ENCODE results near the gene PCDHA10. TPM values are rescaled to one million over a fixed set of nuclear protein-coding genes. Genes with fewer than 3 reads are reported as not detected.

The PCDHA10 gene, protein sequence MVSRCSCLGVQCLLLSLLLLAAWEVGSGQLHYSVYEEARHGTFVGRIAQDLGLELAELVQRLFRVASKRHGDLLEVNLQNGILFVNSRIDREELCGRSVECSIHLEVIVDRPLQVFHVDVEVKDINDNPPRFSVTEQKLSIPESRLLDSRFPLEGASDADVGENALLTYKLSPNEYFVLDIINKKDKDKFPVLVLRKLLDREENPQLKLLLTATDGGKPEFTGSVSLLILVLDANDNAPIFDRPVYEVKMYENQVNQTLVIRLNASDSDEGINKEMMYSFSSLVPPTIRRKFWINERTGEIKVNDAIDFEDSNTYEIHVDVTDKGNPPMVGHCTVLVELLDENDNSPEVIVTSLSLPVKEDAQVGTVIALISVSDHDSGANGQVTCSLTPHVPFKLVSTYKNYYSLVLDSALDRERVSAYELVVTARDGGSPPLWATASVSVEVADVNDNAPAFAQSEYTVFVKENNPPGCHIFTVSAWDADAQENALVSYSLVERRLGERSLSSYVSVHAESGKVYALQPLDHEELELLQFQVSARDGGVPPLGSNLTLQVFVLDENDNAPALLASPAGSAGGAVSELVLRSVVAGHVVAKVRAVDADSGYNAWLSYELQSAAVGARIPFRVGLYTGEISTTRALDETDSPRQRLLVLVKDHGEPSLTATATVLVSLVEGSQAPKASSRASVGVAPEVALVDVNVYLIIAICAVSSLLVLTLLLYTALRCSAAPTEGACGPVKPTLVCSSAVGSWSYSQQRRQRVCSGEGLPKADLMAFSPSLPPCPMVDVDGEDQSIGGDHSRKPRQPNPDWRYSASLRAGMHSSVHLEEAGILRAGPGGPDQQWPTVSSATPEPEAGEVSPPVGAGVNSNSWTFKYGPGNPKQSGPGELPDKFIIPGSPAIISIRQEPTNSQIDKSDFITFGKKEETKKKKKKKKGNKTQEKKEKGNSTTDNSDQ
- total RNA-seq (2016; rRNA removed; fragmentation: Illumina TruSeq; extraction: Trizol) = 0.02 TPM in 1 of 2 replicates, not detected in the other
- total RNA-seq (2016; cell fraction: cytosol; rRNA removed; fragmentation: Illumina TruSeq; extraction: Trizol; ENCODE audit: low read depth) = not detected in 2 replicates
- 0.02 and 0.06 TPM in 2 replicates for total RNA-seq (2016; cell fraction: insoluble cytoplasmic fraction; rRNA removed; fragmentation: Illumina TruSeq; extraction: Trizol)
- not detected in 2 replicates for total RNA-seq (2016; cell fraction: membrane; rRNA removed; fragmentation: Illumina TruSeq; extraction: Trizol)
- total RNA-seq (2016; cell fraction: nucleus; rRNA removed; fragmentation: Illumina TruSeq; extraction: Trizol) = 0.09 and 0.22 TPM in 2 replicates
- 0.01 and 0.03 TPM in 2 replicates for polyA plus RNA-seq (2011; rRNA removed)
- polyA plus RNA-seq (2011; cell fraction: cytosol; rRNA removed) = under 0.01 TPM in 1 of 2 replicates, not detected in the other
- polyA plus RNA-seq (2011; cell fraction: nucleus; rRNA removed) = 0.03 and 0.07 TPM in 2 replicates
- polyA plus RNA-seq (2012) = 0.01 TPM in 1 of 2 replicates, not detected in the other
- not detected in 2 replicates for polyA plus RNA-seq (2016; cell fraction: cytosol; fragmentation: Illumina TruSeq; extraction: Trizol; ENCODE audit: low read depth)
- polyA plus RNA-seq (2016; cell fraction: insoluble cytoplasmic fraction; fragmentation: Illumina TruSeq; extraction: Trizol; ENCODE audit: low read depth) = not detected in 2 replicates
- polyA plus RNA-seq (2016; cell fraction: membrane; fragmentation: Illumina TruSeq; extraction: Trizol; ENCODE audit: low read depth) = not detected in 2 replicates
- polyA plus RNA-seq (2016; cell fraction: nucleus; fragmentation: Illumina TruSeq; extraction: Trizol; ENCODE audit: insufficient read depth, low read depth) = 0.19 and 0.25 TPM in 2 replicates
- 0.08 TPM in 1 of 2 replicates, not detected in the other for polyA minus RNA-seq (2011; rRNA and poly(A)+ RNA removed; ENCODE audit: low replicate concordance)
- not detected in 2 replicates for polyA minus RNA-seq (2011; cell fraction: cytosol; rRNA and poly(A)+ RNA removed)
- 0.25 and 0.26 TPM in 2 replicates for polyA minus RNA-seq (2011; cell fraction: nucleus; rRNA and poly(A)+ RNA removed)
- Bru-seq, nascent RNA = percentile 15 among the genes with signal in this experiment
- percentile 28 among the genes with signal in this experiment for BruChase-seq, experiment 1, labeled RNA remaining after a 6-hour chase
- BruChase-seq, experiment 2, labeled RNA remaining after a 2-hour chase = percentile 25 among the genes with signal in this experiment
- long read RNA-seq, experiment 1 = 0 reads
- long read RNA-seq, experiment 2 = 0 reads

DNA sequence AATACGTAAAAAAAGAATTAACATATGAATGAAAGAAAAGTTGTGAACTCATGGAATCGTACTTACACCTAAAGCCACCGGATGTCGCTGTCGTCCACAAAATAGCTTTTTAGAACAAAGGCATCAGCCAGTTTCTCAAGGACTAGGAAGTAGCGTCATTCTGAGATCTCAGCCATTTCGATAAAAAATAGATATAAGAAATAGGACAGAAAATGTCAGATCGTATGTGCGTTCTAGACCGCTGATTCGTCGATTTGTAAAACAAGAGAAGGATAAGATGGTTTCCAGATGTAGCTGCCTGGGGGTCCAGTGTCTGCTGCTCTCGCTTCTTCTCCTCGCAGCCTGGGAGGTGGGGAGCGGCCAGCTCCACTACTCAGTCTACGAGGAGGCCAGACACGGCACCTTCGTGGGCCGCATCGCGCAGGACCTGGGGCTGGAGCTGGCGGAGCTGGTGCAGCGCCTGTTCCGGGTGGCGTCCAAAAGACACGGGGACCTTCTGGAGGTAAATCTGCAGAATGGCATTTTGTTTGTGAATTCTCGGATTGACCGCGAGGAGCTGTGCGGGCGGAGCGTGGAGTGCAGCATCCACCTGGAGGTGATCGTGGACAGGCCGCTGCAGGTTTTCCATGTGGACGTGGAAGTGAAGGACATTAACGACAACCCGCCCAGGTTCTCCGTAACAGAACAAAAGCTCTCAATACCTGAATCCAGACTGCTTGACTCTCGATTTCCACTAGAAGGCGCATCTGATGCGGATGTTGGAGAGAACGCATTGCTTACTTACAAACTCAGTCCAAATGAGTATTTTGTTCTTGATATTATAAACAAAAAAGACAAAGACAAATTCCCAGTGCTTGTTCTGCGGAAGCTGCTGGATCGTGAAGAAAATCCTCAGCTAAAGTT is at the start of gene PCDHA10:
Gene PCDHA10, plus strand, starts transcription at position 126 of the 903 bp plus-strand sequence. Its CDS starts 152 bp downstream, at position 278.
- ATAC-seq (no peak), FAIRE-seq (no peak), DNase-seq (ENCODE audit: low spot score) (peak; percentile 6)
- ChIA-PET CTCF (ENCODE audit: low intra/inter-chr PET ratio, low total read pairs) (interaction anchor here (1.1 kb wide), 1 partner anchor 185 kb away, joined by 4 read pairs; no protein-coding TSS in a partner anchor), POLR2A (no interaction called here)
- H3K79me2 ChIP-seq (ENCODE audit: insufficient read depth, low read length) = no peaks in the 10 kb centered on the region
- 68% methylated on average over 43 of the region's 44 CpGs for WGBS (ENCODE audit: low lambda C conversion rate)
- no peaks in the 10 kb centered on the region for H4K20me1 ChIP-seq (ENCODE audit: insufficient read depth, low read length)
- H3K9ac ChIP-seq (ENCODE audit: insufficient read depth, low read depth, low read length) = no peak within 1 kb of the TSS
- H3K4me2 ChIP-seq (ENCODE audit: low read depth, low read length) = no peak within 1 kb of the TSS
- no TSS peak for BruUV-seq (replicated peaks)
- TF ChIP-seq STAG1 (CRISPR knock-in tag; IDR thresholded peaks at IDR 0.05) (peak; percentile 46), MAFK (conservative IDR thresholded peaks at IDR 0.05 in 1 of 2, IDR thresholded peaks at IDR 0.05 in 1 of 2; ENCODE audit: low read length in 2 of 2) (peak in 1 of 2 experiments; percentile 31; a peak in 2 of 4 replicates), ZFP1 (CRISPR knock-in tag; IDR thresholded peaks at IDR 0.05) (no peak)
- TF ChIP-seq, protein P1, sequence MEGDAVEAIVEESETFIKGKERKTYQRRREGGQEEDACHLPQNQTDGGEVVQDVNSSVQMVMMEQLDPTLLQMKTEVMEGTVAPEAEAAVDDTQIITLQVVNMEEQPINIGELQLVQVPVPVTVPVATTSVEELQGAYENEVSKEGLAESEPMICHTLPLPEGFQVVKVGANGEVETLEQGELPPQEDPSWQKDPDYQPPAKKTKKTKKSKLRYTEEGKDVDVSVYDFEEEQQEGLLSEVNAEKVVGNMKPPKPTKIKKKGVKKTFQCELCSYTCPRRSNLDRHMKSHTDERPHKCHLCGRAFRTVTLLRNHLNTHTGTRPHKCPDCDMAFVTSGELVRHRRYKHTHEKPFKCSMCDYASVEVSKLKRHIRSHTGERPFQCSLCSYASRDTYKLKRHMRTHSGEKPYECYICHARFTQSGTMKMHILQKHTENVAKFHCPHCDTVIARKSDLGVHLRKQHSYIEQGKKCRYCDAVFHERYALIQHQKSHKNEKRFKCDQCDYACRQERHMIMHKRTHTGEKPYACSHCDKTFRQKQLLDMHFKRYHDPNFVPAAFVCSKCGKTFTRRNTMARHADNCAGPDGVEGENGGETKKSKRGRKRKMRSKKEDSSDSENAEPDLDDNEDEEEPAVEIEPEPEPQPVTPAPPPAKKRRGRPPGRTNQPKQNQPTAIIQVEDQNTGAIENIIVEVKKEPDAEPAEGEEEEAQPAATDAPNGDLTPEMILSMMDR (CRISPR knock-in tag; IDR thresholded peaks at IDR 0.05) = peak; percentile 55
- H3K27me3 ChIP-seq (ENCODE audit: control insufficient read depth in 1 of 2, insufficient read depth in 2 of 2, low read length in 2 of 2) = no peaks in the 10 kb centered on the region
- H2AFZ ChIP-seq (ENCODE audit: low read length) = no peak within 1 kb of the TSS
- no peaks in the 10 kb centered on the region for H3K4me1 ChIP-seq (ENCODE audit: insufficient read depth, low read length)
- in situ Hi-C loops (cut with HindIII; ENCODE audit: extremely low pct_ligation_motif_present, low pct_unique_long_range_greater_than_20kb) = no loop called here
- H3K9me3 ChIP-seq (ENCODE audit: low read length) = no peaks in the 10 kb centered on the region
- H3K36me3 ChIP-seq (replicated peaks in 1 of 2; ENCODE audit: control insufficient read depth in 1 of 2, insufficient read depth in 2 of 2, low read length in 2 of 2) = no peaks in the 10 kb centered on the region
- H3K4me3 ChIP-seq (replicated peaks in 1 of 3; ENCODE audit: insufficient read depth in 1 of 3, low read depth in 2 of 3, low read length in 3 of 3) = no peak within 1 kb of the TSS
- no peak within 1 kb of the TSS for H3K27ac ChIP-seq (ENCODE audit: extremely low read length, insufficient read depth, low read length)
- intact Hi-C loops (cut with micrococcal nuclease; ENCODE audit: unreplicated experiment) = no loop called here
